CD4-positive, alpha-beta T cell treated with Interleukin-12 subunit alpha and Interleukin-12 subunit beta, for 1 hour (primary cell): ENCODE results near the gene FOXO4.

Experiments
- DNase-seq: peaks from one replicate; pipeline ENCODE4 v3.0.0-alpha.2; 2020

FOXO4 gene

DNA sequence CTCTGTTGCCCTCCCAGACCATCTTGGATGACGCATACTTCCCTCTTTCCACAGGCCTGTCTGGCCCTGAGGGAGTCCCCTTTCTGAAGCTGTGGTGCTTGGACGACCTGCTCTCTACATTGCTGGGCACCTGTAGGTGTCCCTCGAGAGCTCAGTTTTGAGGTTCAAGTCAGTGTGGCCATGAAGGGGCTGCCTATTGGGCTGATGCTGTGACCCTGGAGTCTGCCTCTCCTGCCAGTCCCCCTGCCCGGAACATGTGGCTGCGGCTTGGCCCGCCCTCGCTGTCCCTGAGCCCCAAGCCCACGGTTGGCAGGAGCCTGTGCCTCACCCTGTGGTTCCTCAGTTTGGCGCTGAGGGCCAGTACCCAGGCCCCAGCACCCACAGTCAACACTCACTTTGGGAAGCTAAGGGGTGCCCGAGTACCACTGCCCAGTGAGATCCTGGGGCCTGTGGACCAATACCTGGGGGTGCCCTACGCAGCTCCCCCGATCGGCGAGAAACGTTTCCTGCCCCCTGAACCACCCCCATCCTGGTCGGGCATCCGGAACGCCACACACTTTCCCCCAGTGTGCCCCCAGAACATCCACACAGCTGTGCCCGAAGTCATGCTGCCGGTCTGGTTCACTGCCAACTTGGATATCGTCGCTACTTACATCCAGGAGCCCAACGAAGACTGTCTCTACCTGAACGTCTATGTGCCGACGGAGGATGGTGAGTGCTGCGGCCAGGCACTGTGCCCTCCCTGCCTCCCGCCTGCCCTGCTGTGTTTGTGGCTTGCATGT, 52.0 kb downstream of the FOXO4 start:
- no peak for DNase-seq

DNA sequence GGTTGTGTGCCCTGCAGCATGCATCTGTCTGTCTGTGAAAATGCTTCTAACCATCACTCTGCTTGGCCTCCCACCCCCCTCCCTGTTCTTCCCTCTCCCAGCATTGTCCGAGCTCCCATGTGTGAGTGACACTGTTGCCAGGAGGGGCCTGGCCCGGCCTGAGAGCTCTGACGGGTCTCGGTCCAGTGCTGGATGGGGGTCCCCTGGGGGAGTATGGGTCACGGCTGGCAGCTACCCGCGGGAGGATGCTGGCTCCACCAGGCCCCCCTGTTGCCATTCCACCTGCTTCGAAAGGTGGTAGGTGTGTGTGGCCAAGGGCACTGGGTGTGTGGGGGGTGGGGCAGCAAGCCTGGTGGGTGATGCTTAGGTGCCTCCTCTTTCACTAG, 52.6 kb downstream of the FOXO4 start:
- no peak for DNase-seq

GRCh38 chrX:71151366-71151765, 55.7 kb downstream of the FOXO4 start:
- no peak for DNase-seq
